Mesenchymal stem cell (in vitro differentiated cells and primary cell): ENCODE measurements around the gene THEM4.

Experiments used
- DNase-seq: peaks from one replicate; pipeline ENCODE4 v3.0.0-alpha.2; 2013
- H2AFZ ChIP-seq: one replicate; pipeline ENCODE4 v1.6.1; 2013; ENCODE audit warnings: low read depth, mild to moderate bottlenecking, control low read depth, inconsistent platforms, low read length, moderate library complexity
- H2AK5ac ChIP-seq: 2 replicates; pipeline ENCODE4 v1.6.1; 2013; ENCODE audit warnings: low read length, moderate library complexity, mild to moderate bottlenecking, inconsistent platforms; ENCODE audit not compliant: severe bottlenecking
- H2BK120ac ChIP-seq: one replicate; pipeline ENCODE4 v1.6.1; 2013; ENCODE audit warnings: low read depth, mild to moderate bottlenecking, inconsistent platforms, low read length, moderate library complexity
- H2BK12ac ChIP-seq, 2 experiments: one replicate each; pipeline ENCODE4 v1.6.1; 2013; ENCODE audit warnings: inconsistent platforms in 2 of 2, low read length in 2 of 2, mild to moderate bottlenecking in 2 of 2, moderate library complexity in 2 of 2, control low read depth in 1 of 2
- H2BK15ac ChIP-seq: one replicate; pipeline ENCODE4 v1.6.1; 2013; ENCODE audit warnings: mild to moderate bottlenecking, low read depth, inconsistent platforms; ENCODE audit not compliant: poor library complexity, severe bottlenecking
- H2BK5ac ChIP-seq: 2 replicates; pipeline ENCODE4 v1.6.1; 2013; ENCODE audit warnings: low read depth, mild to moderate bottlenecking, low read length, control low read depth, inconsistent platforms; ENCODE audit not compliant: poor library complexity, severe bottlenecking
- H3K14ac ChIP-seq, 2 experiments: one replicate each; pipeline ENCODE4 v1.6.1; 2013; ENCODE audit warnings: inconsistent platforms in 2 of 2, low read length in 2 of 2, control low read depth in 1 of 2, mild to moderate bottlenecking in 1 of 2, moderate library complexity in 1 of 2
- H3K18ac ChIP-seq, 2 experiments: one replicate each; pipeline ENCODE4 v1.6.1; 2013; ENCODE audit warnings: inconsistent platforms in 2 of 2, low read length in 2 of 2, control low read depth in 1 of 2, low read depth in 1 of 2, mild to moderate bottlenecking in 1 of 2
- H3K23ac ChIP-seq, 2 experiments: one replicate each; pipeline ENCODE4 v1.6.1; 2013; ENCODE audit warnings: inconsistent platforms in 2 of 2, low read length in 2 of 2, mild to moderate bottlenecking in 2 of 2, moderate library complexity in 2 of 2, control low read depth in 1 of 2
- H3K27ac ChIP-seq: 2 replicates; pipeline ENCODE4 v1.5.1; 2013; ENCODE audit warnings: mild to moderate bottlenecking, moderate library complexity, low read length, control low read depth, inconsistent platforms; ENCODE audit not compliant: poor library complexity, severe bottlenecking
- H3K27me3 ChIP-seq, 2 experiments: 2 replicates each; pipeline versions ENCODE4 v1.6.1 to v1.7.0; 2013; ENCODE audit warnings: low read length in 2 of 2, mild to moderate bottlenecking in 2 of 2, moderate library complexity in 2 of 2, control low read depth in 1 of 2, inconsistent platforms in 1 of 2; ENCODE audit not compliant: control insufficient read depth in 1 of 2, insufficient read depth in 1 of 2
- H3K36me3 ChIP-seq, 2 experiments: 2 replicates each; pipeline versions ENCODE4 v1.6.1 to v1.7.0; 2013; ENCODE audit warnings: low read length in 2 of 2, control low read depth in 1 of 2, inconsistent platforms in 1 of 2, low read depth in 1 of 2, mild to moderate bottlenecking in 1 of 2; ENCODE audit not compliant: insufficient read depth in 2 of 2, control insufficient read depth in 1 of 2
- H3K4ac ChIP-seq, 2 experiments: one replicate each; pipeline ENCODE4 v1.6.1; 2013; ENCODE audit warnings: inconsistent platforms in 2 of 2, low read length in 2 of 2, mild to moderate bottlenecking in 2 of 2, moderate library complexity in 2 of 2, control low read depth in 1 of 2, low read depth in 1 of 2
- H3K4me1 ChIP-seq: 2 replicates; pipeline ENCODE4 v1.6.1; 2013; ENCODE audit warnings: low read depth, low read length, control low read depth; ENCODE audit not compliant: control insufficient read depth, insufficient read depth
- H3K4me2 ChIP-seq: 2 replicates; pipeline ENCODE4 v1.6.1; 2013; ENCODE audit warnings: low read length, mild to moderate bottlenecking, inconsistent platforms; ENCODE audit not compliant: poor library complexity, severe bottlenecking
- H3K4me3 ChIP-seq, 2 experiments: 2 replicates each; pipeline versions ENCODE4 v1.5.1 to v1.7.0; 2013; ENCODE audit warnings: low read length in 2 of 2, mild to moderate bottlenecking in 2 of 2, control low read depth in 1 of 2, low read depth in 1 of 2; ENCODE audit not compliant: insufficient read depth in 1 of 2
- H3K79me1 ChIP-seq: replicated peaks from 2 replicates; pipeline ENCODE4 v1.6.1; 2013; ENCODE audit warnings: mild to moderate bottlenecking, control low read depth, low read length, inconsistent platforms; ENCODE audit not compliant: poor library complexity, severe bottlenecking
- H3K9ac ChIP-seq: 2 replicates; pipeline ENCODE4 v1.7.0; 2013; ENCODE audit warnings: mild to moderate bottlenecking, low read length, moderate library complexity
- H3K9me3 ChIP-seq: 2 replicates; pipeline ENCODE4 v1.7.0; 2013; ENCODE audit warnings: mild to moderate bottlenecking, low read length; ENCODE audit not compliant: control insufficient read depth
- H4K8ac ChIP-seq: one replicate; pipeline ENCODE4 v1.6.1; 2013; ENCODE audit warnings: inconsistent platforms, mild to moderate bottlenecking, low read length, moderate library complexity
- H4K91ac ChIP-seq: one replicate; pipeline ENCODE4 v1.6.1; 2013; ENCODE audit warnings: mild to moderate bottlenecking, low read length, inconsistent platforms
- WGBS: methylation state at CpG from one replicate; pipeline ENCODE4 v1.1.7; 2013; ENCODE audit warnings: mixed read lengths; 5-methylcytosine and 5-hydroxymethylcytosine counted together

The THEM4 gene

GRCh38 chr1:151947140-151947539 lies 37.8 kb upstream of the THEM4 start:
- Histone ChIP-seq H2AFZ (no peak overlapping the region), H3K27me3 (no peaks in the 10 kb centered on the region), H4K8ac (no peak overlapping the region), H3K4ac (no peak overlapping the region), H3K9ac (peak overlapping the region; percentile 87), H3K18ac (no peak overlapping the region), H3K36me3 (no peaks in the 10 kb centered on the region), H2BK5ac (no peak overlapping the region), H2BK15ac (no peak overlapping the region), H3K23ac (no peak overlapping the region), H3K4me1 (peaks cover 10% of the 10 kb centered on the region), H3K9me3 (no peaks in the 10 kb centered on the region), H3K27ac (no peak overlapping the region), H2BK120ac (no peak overlapping the region), H3K14ac (no peak overlapping the region), H4K91ac (no peak overlapping the region), H3K4me2 (no peak overlapping the region), H3K79me1 (no peaks in the 10 kb centered on the region), H2BK12ac (no peak overlapping the region), H2AK5ac (no peak overlapping the region), H3K4me3 (no peak overlapping the region)
- 60% methylated on average over 1 of the region's 2 CpGs for WGBS
- no peak for DNase-seq

- Histone ChIP-seq H3K9ac (peak overlapping the region; percentile 87), H3K4me3 (peak overlapping the region in 1 of 2 experiments; percentile 12), H2BK15ac (no peak overlapping the region), H4K91ac (no peak overlapping the region), H3K14ac (no peak overlapping the region), H3K36me3 (no peaks in the 10 kb centered on the region), H3K9me3 (no peaks in the 10 kb centered on the region), H2AFZ (no peak overlapping the region), H2BK12ac (no peak overlapping the region), H3K23ac (no peak overlapping the region), H3K4ac (no peak overlapping the region), H2AK5ac (no peak overlapping the region), H4K8ac (no peak overlapping the region), H2BK120ac (no peak overlapping the region), H2BK5ac (no peak overlapping the region), H3K4me2 (no peak overlapping the region), H3K18ac (no peak overlapping the region), H3K27ac (no peak overlapping the region), H3K4me1 (peaks cover 10% of the 10 kb centered on the region), H3K79me1 (no peaks in the 10 kb centered on the region), H3K27me3 (no peaks in the 10 kb centered on the region)
- WGBS, result 53% methylated on average over 10 of the region's 10 CpGs
- peak; percentile 98 for DNase-seq
These were observed 36.7 kb upstream of the THEM4 start for GRCh38 chr1:151945725-151946722.

- peak overlapping the region in 1 of 2 experiments; percentile 33 for H2BK12ac ChIP-seq
- H3K36me3 ChIP-seq, result no peaks in the 10 kb centered on the region
- H2AK5ac ChIP-seq, result peak overlapping the region; percentile 94
- no peak overlapping the region for H2BK120ac ChIP-seq
- H2BK15ac ChIP-seq, result peak overlapping the region; percentile 44
- no peaks in the 10 kb centered on the region for H3K27me3 ChIP-seq
- H3K23ac ChIP-seq, result no peak overlapping the region
- no peak overlapping the region for H4K91ac ChIP-seq
- no peak overlapping the region for H3K4me2 ChIP-seq
- H3K14ac ChIP-seq, result no peak overlapping the region
- no peak overlapping the region for H2AFZ ChIP-seq
- H3K79me1 ChIP-seq, result no peaks in the 10 kb centered on the region
- H3K4me1 ChIP-seq, result peaks cover 10% of the 10 kb centered on the region
- DNase-seq, result no peak
- H3K9ac ChIP-seq, result peak overlapping the region; percentile 87
- 94% methylated on average over 2 of the region's 3 CpGs for WGBS
- peak overlapping the region in 1 of 2 experiments; percentile 19 for H3K18ac ChIP-seq
- no peak overlapping the region for H3K27ac ChIP-seq
- H3K9me3 ChIP-seq, result no peaks in the 10 kb centered on the region
- H3K4me3 ChIP-seq, result peak overlapping the region in 1 of 2 experiments; percentile 21
- no peak overlapping the region for H2BK5ac ChIP-seq
- no peak overlapping the region for H4K8ac ChIP-seq
- no peak overlapping the region for H3K4ac ChIP-seq
These were observed 35.7 kb upstream of the THEM4 start for GRCh38 chr1:151944857-151945575.
